ENCODE data around the gene STEAP2. TPM values are rescaled to one million over a fixed set of nuclear protein-coding genes. Genes with fewer than 3 reads are reported as not detected.

STEAP2 gene
- total RNA-seq, 6 experiments from 2014 or later: 1.5 to 9.8 (median 5.3) TPM

- intact Hi-C loops (cut with DNase I): no loop called here
- ATAC-seq: no peak
- Histone ChIP-seq H3K27me3 (no peaks in the 10 kb centered on the region), H3K27ac (no peak overlapping the region), H3K36me3 (no peaks in the 10 kb centered on the region), H3K4me3 (no peak overlapping the region), H3K4me1 (peaks cover 0 to 7% (median 2%) of the 10 kb centered on the region in 4 donors), H3K9me3 (no peaks in the 10 kb centered on the region)
- DNase-seq: no peak
- TF ChIP-seq POLR2A (IDR thresholded peaks at IDR 0.05) (no peak), CTCF (IDR thresholded peaks at IDR 0.05) (no peak)
- WGBS (ENCODE audit: insufficient coverage, low coverage, low lambda C conversion rate, missing lambda C conversion rate): 32% methylated on average over 6 of the region's 6 CpGs
These were observed 4.6 kb downstream of the STEAP2 start for GRCh38 chr7:90216080-90216674.

GRCh38 chr7:90216771-90217170 lies 5.2 kb downstream of the STEAP2 start:
- DNase-seq (peak in 1 of 3 donors; percentile 71), ATAC-seq (peak; percentile 93 to 98 (median 95))
- no peaks in the 10 kb centered on the region for H3K36me3 ChIP-seq
- H3K4me3 ChIP-seq: no peak overlapping the region
- no peaks in the 10 kb centered on the region for H3K9me3 ChIP-seq
- TF ChIP-seq POLR2A (IDR thresholded peaks at IDR 0.05): no peak
- no peak for TF ChIP-seq CTCF (IDR thresholded peaks at IDR 0.05)
- 34% methylated on average over 2 of the region's 2 CpGs for WGBS (ENCODE audit: insufficient coverage, low coverage, low lambda C conversion rate, missing lambda C conversion rate)
- H3K27ac ChIP-seq: no peak overlapping the region
- intact Hi-C loops (cut with DNase I): no loop called here
- peaks cover 0 to 7% (median 2%) of the 10 kb centered on the region in 4 donors for H3K4me1 ChIP-seq
- H3K27me3 ChIP-seq: no peaks in the 10 kb centered on the region

- no peak overlapping the region for H3K27ac ChIP-seq
- no peak overlapping the region for H3K4me3 ChIP-seq
- H3K36me3 ChIP-seq: no peaks in the 10 kb centered on the region
- intact Hi-C loops (cut with DNase I): no loop called here
- no peaks in the 10 kb centered on the region for H3K4me1 ChIP-seq
- TF ChIP-seq POLR2A (IDR thresholded peaks at IDR 0.05) (no peak), CTCF (IDR thresholded peaks at IDR 0.05) (no peak)
- no peak for DNase-seq
- H3K9me3 ChIP-seq: no peaks in the 10 kb centered on the region
- H3K27me3 ChIP-seq: no peaks in the 10 kb centered on the region
- ATAC-seq: no peak
These were observed 10.8 kb downstream of the STEAP2 start for GRCh38 chr7:90222390-90222789.

- no peak for DNase-seq
- Histone ChIP-seq H3K27ac (no peak overlapping the region), H3K36me3 (no peaks in the 10 kb centered on the region), H3K4me3 (no peak overlapping the region), H3K4me1 (no peaks in the 10 kb centered on the region), H3K27me3 (no peaks in the 10 kb centered on the region), H3K9me3 (no peaks in the 10 kb centered on the region)
- intact Hi-C loops (cut with DNase I): no loop called here
- no peak for ATAC-seq
- no peak for TF ChIP-seq POLR2A (IDR thresholded peaks at IDR 0.05)
- TF ChIP-seq CTCF (IDR thresholded peaks at IDR 0.05): no peak
- WGBS (ENCODE audit: insufficient coverage, low coverage, low lambda C conversion rate, missing lambda C conversion rate): 87% methylated on average over 5 of the region's 5 CpGs
These were observed 11.5 kb downstream of the STEAP2 start for GRCh38 chr7:90222811-90223725.
